GM23248 (cell line): Measurements from ENCODE around the gene MEX3B. TPM values are rescaled to one million over a fixed set of nuclear protein-coding genes. Genes with fewer than 3 reads are reported as not detected.

Experiments used
- DNase-seq: peaks from one replicate; pipeline ENCODE4 v3.0.0-alpha.2; 2015
- H2AFZ ChIP-seq: fragments of 200-600 bp; sonication (generic); 2 replicates; pipeline ENCODE4 v1.6.1; 2016; ENCODE audit warnings: antibody characterized with exemption
- H3F3A ChIP-seq: fragments of 200-600 bp; sonication (generic); 2 replicates; pipeline ENCODE4 v1.6.1; 2016; ENCODE audit warnings: mild to moderate bottlenecking, antibody characterized with exemption, mixed run types; ENCODE audit not compliant: insufficient read depth
- H3K27ac ChIP-seq: fragments of 200-600 bp; sonication (generic); 2 replicates; pipeline ENCODE4 v1.5.1; 2016; ENCODE audit warnings: mild to moderate bottlenecking
- H3K27me3 ChIP-seq: fragments of 200-600 bp; sonication (generic); replicated peaks from 2 replicates; pipeline ENCODE4 v1.6.1; 2016; ENCODE audit warnings: mild to moderate bottlenecking; ENCODE audit not compliant: insufficient read depth
- H3K36me3 ChIP-seq: fragments of 200-600 bp; sonication (generic); 2 replicates; pipeline ENCODE4 v1.6.1; 2016; ENCODE audit warnings: low read depth, mild to moderate bottlenecking
- H3K4me1 ChIP-seq: fragments of 200-600 bp; sonication (generic); 2 replicates; pipeline ENCODE4 v1.6.1; 2016; ENCODE audit warnings: mild to moderate bottlenecking; ENCODE audit not compliant: insufficient read depth
- H3K4me2 ChIP-seq: fragments of 200-600 bp; sonication (generic); one replicate; pipeline ENCODE4 v1.6.1; 2016; ENCODE audit warnings: mild to moderate bottlenecking; ENCODE audit not compliant: unreplicated experiment
- H3K4me3 ChIP-seq: fragments of 200-600 bp; sonication (generic); 2 replicates; pipeline ENCODE4 v1.5.1; 2016; ENCODE audit warnings: mild to moderate bottlenecking
- H3K79me2 ChIP-seq: fragments of 200-600 bp; sonication (generic); 2 replicates; pipeline ENCODE4 v1.6.1; 2016; ENCODE audit warnings: mild to moderate bottlenecking; ENCODE audit not compliant: insufficient read depth
- H3K9ac ChIP-seq: fragments of 200-600 bp; sonication (generic); 2 replicates; pipeline ENCODE4 v1.6.1; 2016; ENCODE audit warnings: mild to moderate bottlenecking
- H3K9me2 ChIP-seq: fragments of 200-600 bp; sonication (generic); 2 replicates; pipeline ENCODE4 v1.6.1; 2016; ENCODE audit warnings: mixed run types, mild to moderate bottlenecking, moderate library complexity; ENCODE audit not compliant: insufficient read depth
- H3K9me3 ChIP-seq: fragments of 200-600 bp; sonication (generic); one replicate; pipeline ENCODE4 v1.6.1; 2017; ENCODE audit warnings: low read depth
- H4K20me1 ChIP-seq: fragments of 200-600 bp; sonication (generic); 2 replicates; pipeline ENCODE4 v1.6.0; 2016; ENCODE audit not compliant: insufficient read depth
- EZH2 ChIP-seq: fragments of 200-600 bp; sonication (generic); IDR thresholded peaks from 2 replicates; pipeline ENCODE4 v1.6.1; 2018; ENCODE audit warnings: antibody characterized with exemption, mild to moderate bottlenecking; ENCODE audit not compliant: insufficient read depth, poor library complexity, severe bottlenecking
- EZH2phosphoT487 ChIP-seq: fragments of 200-600 bp; sonication (generic); IDR thresholded peaks from 2 replicates; pipeline ENCODE4 v1.6.1; 2018; ENCODE audit warnings: antibody characterized with exemption, moderate library complexity, mild to moderate bottlenecking, low read depth; ENCODE audit not compliant: insufficient read depth
- WGBS, 2 experiments: methylation state at CpG; one replicate each; pipeline ENCODE4 v1.1.6; 2015 to 2017; ENCODE audit warnings: low lambda C conversion rate in 2 of 2, low coverage in 1 of 2; ENCODE audit errors: missing lambda C conversion rate in 2 of 2; 5-methylcytosine and 5-hydroxymethylcytosine counted together
- in situ Hi-C: fragments of 300-500 bp; cut with MboI; formaldehyde crosslinking; loops from 2 replicates; pipeline ENCODE4 v1.15.0; 2020
- polyA plus RNA-seq: library from polyadenylated mRNA; unstranded; fragments of >200 nt; fragmentation: Nextera tagmentation; extraction: Ambion mirVana; gene quantifications from 2 replicates; pipeline ENCODE4 v1.2.1, GENCODE V29; 2016
- total RNA-seq: library from RNA; depleted of rRNA; stranded (reverse); fragments of >200 nt; shearing (Covaris generic); gene quantifications from 2 replicates; pipeline ENCODE4 v1.2.3, GENCODE V29; 2014

The MEX3B gene
- total and polyA plus RNA-seq, 2 experiments from 2014 or later = 5.3 to 13.3 TPM

GRCh38 chr15:82056958-82057823, 11.4 kb upstream of the MEX3B start:
- WGBS, 2 experiments = 7 to 9% methylated on average over 7 of the region's 7 CpGs

GRCh38 chr15:82052751-82053150, 6.9 kb upstream of the MEX3B start:
- DNase-seq = no peak
- Histone ChIP-seq H3K9me3 (no peaks in the 10 kb centered on the region), H3K9ac (no peak overlapping the region), H3K4me3 (no peak overlapping the region), H3K27ac (no peak overlapping the region), H4K20me1 (no peaks in the 10 kb centered on the region), H3K36me3 (no peaks in the 10 kb centered on the region), H3K4me2 (no peak overlapping the region), H3K4me1 (no peaks in the 10 kb centered on the region), H3K27me3 (peaks cover 36% of the 10 kb centered on the region), H2AFZ (no peak overlapping the region), H3K79me2 (no peaks in the 10 kb centered on the region), H3F3A (no peaks in the 10 kb centered on the region), H3K9me2 (no peaks in the 10 kb centered on the region)
- in situ Hi-C loops = no loop called here
- TF ChIP-seq EZH2phosphoT487 (no peak), EZH2 (no peak)
- WGBS, 2 experiments = 86 to 92% methylated on average over 11 to 12 of the region's 12 CpGs

More at GRCh38 chr15:82056958-82057823, 11.4 kb upstream of the MEX3B start:
- Histone ChIP-seq H3K9me3 (no peaks in the 10 kb centered on the region), H3F3A (no peaks in the 10 kb centered on the region), H3K27me3 (peaks cover 51% of the 10 kb centered on the region), H3K4me3 (no peak overlapping the region), H3K79me2 (no peaks in the 10 kb centered on the region), H3K27ac (no peak overlapping the region), H3K4me1 (no peaks in the 10 kb centered on the region), H2AFZ (no peak overlapping the region), H3K9ac (no peak overlapping the region), H3K36me3 (no peaks in the 10 kb centered on the region), H3K9me2 (no peaks in the 10 kb centered on the region), H3K4me2 (no peak overlapping the region), H4K20me1 (no peaks in the 10 kb centered on the region)
- DNase-seq = no peak
- no peak for TF ChIP-seq EZH2
- no peak for TF ChIP-seq EZH2phosphoT487
- in situ Hi-C loops = no loop called here

GRCh38 chr15:82051664-82052063, 5.8 kb upstream of the MEX3B start:
- no peaks in the 10 kb centered on the region for H4K20me1 ChIP-seq
- no peak overlapping the region for H3K4me3 ChIP-seq
- H3K27ac ChIP-seq = no peak overlapping the region
- no peaks in the 10 kb centered on the region for H3K79me2 ChIP-seq
- in situ Hi-C loops = no loop called here
- TF ChIP-seq EZH2 (no peak), EZH2phosphoT487 (no peak)
- WGBS, 2 experiments = 71 to 80% methylated on average over 6 of the region's 6 CpGs
- peaks cover 25% of the 10 kb centered on the region for H3K27me3 ChIP-seq
- no peaks in the 10 kb centered on the region for H3K4me1 ChIP-seq
- no peaks in the 10 kb centered on the region for H3F3A ChIP-seq
- H3K9ac ChIP-seq = no peak overlapping the region
- H2AFZ ChIP-seq = no peak overlapping the region
- DNase-seq = no peak
- H3K4me2 ChIP-seq = no peak overlapping the region
- no peaks in the 10 kb centered on the region for H3K36me3 ChIP-seq
- no peaks in the 10 kb centered on the region for H3K9me3 ChIP-seq
- no peaks in the 10 kb centered on the region for H3K9me2 ChIP-seq

- no peaks in the 10 kb centered on the region for H4K20me1 ChIP-seq
- H3K9ac ChIP-seq = no peak overlapping the region
- no peak for DNase-seq
- H3K9me2 ChIP-seq = no peaks in the 10 kb centered on the region
- H3K36me3 ChIP-seq = no peaks in the 10 kb centered on the region
- WGBS, 2 experiments = 87 to 88% methylated on average over 8 of the region's 8 CpGs
- TF ChIP-seq EZH2 = no peak
- TF ChIP-seq EZH2phosphoT487 = no peak
- no peaks in the 10 kb centered on the region for H3K9me3 ChIP-seq
- peaks cover 6% of the 10 kb centered on the region; the same call in 1 of the 2 replicates for H3F3A ChIP-seq
- H3K27me3 ChIP-seq = peaks cover 18% of the 10 kb centered on the region
- H2AFZ ChIP-seq = no peak overlapping the region
- in situ Hi-C loops = no loop called here
- H3K4me2 ChIP-seq = no peak overlapping the region
- H3K27ac ChIP-seq = no peak overlapping the region
- H3K4me1 ChIP-seq = no peaks in the 10 kb centered on the region
- no peak overlapping the region for H3K4me3 ChIP-seq
- 0 out of 2 replicates have a peak, but pooled peaks cover 3% of the 10 kb centered on the region for H3K79me2 ChIP-seq
Measured at GRCh38 chr15:82048811-82049210, 3.0 kb upstream of the MEX3B start.
